Thyroid gland (tissue), 4 donors: ENCODE data around the gene HIVEP3. TPM values are rescaled to one million over a fixed set of nuclear protein-coding genes. Genes with fewer than 3 reads are reported as not detected.
A peak's percentile ranks its signal among the peaks of the same experiment; 100 is the strongest.

ENCODE experiments used
- DNase-seq, 2 donors: peaks; one replicate each; pipeline ENCODE4 v3.0.0-alpha.2; 2019
- H3K27ac ChIP-seq, 3 donors: fragments of 200-600 bp; sonication (generic); 1 replicate in 2 of 3; 2 replicates in 1 of 3; pipeline ENCODE4 v1.5.1; 2016 to 2019; ENCODE audit warnings: mild to moderate bottlenecking in 1 of 3, moderate library complexity in 1 of 3
- H3K27me3 ChIP-seq: fragments of 200-600 bp; sonication (generic); one replicate; pipeline ENCODE4 v1.5.1; 2019
- H3K36me3 ChIP-seq, 2 donors: fragments of 200-600 bp; sonication (generic); one replicate each; pipeline ENCODE4 v1.5.1; 2016 to 2019
- H3K4me1 ChIP-seq, 2 donors: fragments of 200-600 bp; sonication (generic); one replicate each; pipeline ENCODE4 v1.5.1; 2017 to 2019
- H3K4me3 ChIP-seq, 3 donors: fragments of 200-600 bp; sonication (generic); replicated peaks in 1 of 3; 1 replicate in 2 of 3; 2 replicates in 1 of 3; pipeline ENCODE4 v1.5.1; 2016; ENCODE audit warnings: mild to moderate bottlenecking in 1 of 3
- H3K9me3 ChIP-seq: fragments of 200-600 bp; sonication (generic); one replicate; pipeline ENCODE4 v1.5.1; 2017
- CTCF ChIP-seq, 6 experiments: fragments of 200-600 bp in 3 of 6; fragments of 450-650 bp in 3 of 6; sonication (generic) in 3 of 6; IDR thresholded peaks; one replicate each; pipeline ENCODE4 v1.5.1; 2016 to 2019; ENCODE audit warnings: antibody characterized with exemption in 6 of 6, mild to moderate bottlenecking in 2 of 6, inconsistent platforms in 1 of 6, moderate library complexity in 1 of 6
- POLR2A ChIP-seq, 2 donors: fragments of 450-650 bp; IDR thresholded peaks; one replicate each; pipeline ENCODE4 v1.6.1; 2017; ENCODE audit warnings: antibody characterized with exemption in 2 of 2, mild to moderate bottlenecking in 2 of 2, moderate library complexity in 1 of 2
- WGBS, 2 donors: methylation state at CpG; one replicate each; pipeline ENCODE4 v1.1.5; 2017; 5-methylcytosine and 5-hydroxymethylcytosine counted together
- intact Hi-C: fragments of 100-400 bp; cut with DNase I; formaldehyde crosslinking; loops from one replicate; pipeline ENCODE4 v1.15.1; 2023
- total RNA-seq, 4 donors: library from RNA; depleted of rRNA; stranded (reverse); fragments of >200 nt; gene quantifications; one replicate each; pipeline ENCODE4 v1.2.3, GENCODE V29; 2016

HIVEP3 gene
- total RNA-seq, 4 donors from 2014 or later: 9.7 to 13.5 (median 12.5) TPM

GRCh38 chr1:41740058-41740457 is 178.7 kb downstream of the HIVEP3 start:
- Histone ChIP-seq H3K27me3 (no peaks in the 10 kb centered on the region), H3K9me3 (no peaks in the 10 kb centered on the region), H3K4me3 (no peak overlapping the region), H3K27ac (no peak overlapping the region), H3K4me1 (peaks cover 15 to 18% of the 10 kb centered on the region in 2 donors), H3K36me3 (no peaks in the 10 kb centered on the region)
- TF ChIP-seq CTCF (IDR thresholded peaks at IDR 0.05) (no peak), POLR2A (IDR thresholded peaks at IDR 0.05) (no peak)
- no peak for DNase-seq
- intact Hi-C loops: no loop called here
- 96 to 100% methylated on average over 5 of the region's 5 CpGs for WGBS, 2 donors

GRCh38 chr1:41739061-41739955 is 179.4 kb downstream of the HIVEP3 start:
- 59 to 73% methylated on average over 16 to 19 of the region's 21 CpGs for WGBS, 2 donors
- Histone ChIP-seq H3K4me3 (no peak overlapping the region), H3K27me3 (no peaks in the 10 kb centered on the region), H3K9me3 (no peaks in the 10 kb centered on the region), H3K4me1 (peaks cover 15 to 18% of the 10 kb centered on the region in 2 donors), H3K36me3 (no peaks in the 10 kb centered on the region), H3K27ac (no peak overlapping the region)
- peak; percentile 41 to 48 for DNase-seq
- intact Hi-C loops: no loop called here
- TF ChIP-seq CTCF (IDR thresholded peaks at IDR 0.05): no peak
- no peak for TF ChIP-seq POLR2A (IDR thresholded peaks at IDR 0.05)

- WGBS, 2 donors: 94 to 100% methylated on average over 2 of the region's 2 CpGs
- Histone ChIP-seq H3K4me1 (peaks cover 15 to 18% of the 10 kb centered on the region in 2 donors), H3K4me3 (no peak overlapping the region), H3K27ac (no peak overlapping the region), H3K36me3 (no peaks in the 10 kb centered on the region), H3K27me3 (no peaks in the 10 kb centered on the region), H3K9me3 (no peaks in the 10 kb centered on the region)
- TF ChIP-seq CTCF (IDR thresholded peaks at IDR 0.05) (no peak), POLR2A (IDR thresholded peaks at IDR 0.05) (no peak)
- no peak for DNase-seq
- intact Hi-C loops: no loop called here
These were observed 180.2 kb downstream of the HIVEP3 start for GRCh38 chr1:41738475-41738874.

GRCh38 chr1:41738006-41738405 is 180.7 kb downstream of the HIVEP3 start:
- no peak overlapping the region for H3K4me3 ChIP-seq
- no peaks in the 10 kb centered on the region for H3K36me3 ChIP-seq
- H3K9me3 ChIP-seq: no peaks in the 10 kb centered on the region
- TF ChIP-seq POLR2A (IDR thresholded peaks at IDR 0.05): no peak
- TF ChIP-seq CTCF (IDR thresholded peaks at IDR 0.05): no peak
- WGBS, 2 donors: 93 to 99% methylated on average over 9 of the region's 9 CpGs
- H3K27me3 ChIP-seq: no peaks in the 10 kb centered on the region
- H3K4me1 ChIP-seq: peaks cover 15 to 18% of the 10 kb centered on the region in 2 donors
- no peak overlapping the region for H3K27ac ChIP-seq
- DNase-seq: no peak
- intact Hi-C loops: no loop called here

- no peaks in the 10 kb centered on the region for H3K36me3 ChIP-seq
- H3K4me3 ChIP-seq: no peak overlapping the region
- H3K27me3 ChIP-seq: no peaks in the 10 kb centered on the region
- H3K4me1 ChIP-seq: peaks cover 15 to 18% of the 10 kb centered on the region in 2 donors
- DNase-seq: peak; percentile 70 to 80
- no peaks in the 10 kb centered on the region for H3K9me3 ChIP-seq
- TF ChIP-seq CTCF (IDR thresholded peaks at IDR 0.05) (no peak), POLR2A (IDR thresholded peaks at IDR 0.05) (no peak)
- peak overlapping the region in 1 of 3 donors; percentile 34 for H3K27ac ChIP-seq
- WGBS, 2 donors: 30 to 51% methylated on average over 12 to 13 of the region's 13 CpGs
- intact Hi-C loops: no loop called here
These were observed 183.0 kb downstream of the HIVEP3 start for GRCh38 chr1:41735631-41736260.
